PFSK-1 (cell line): ENCODE data around the gene VASH1.

Source experiments
- REST ChIP-seq, 2 experiments: IDR thresholded peaks; 2 replicates each; pipeline versions ENCODE4 v1.6.1 to v1.8.0; 2011 to 2012; ENCODE audit warnings: low read depth in 2 of 2, low read length in 2 of 2, control low read depth in 1 of 2, inconsistent platforms in 1 of 2, mild to moderate bottlenecking in 1 of 2, moderate library complexity in 1 of 2; ENCODE audit not compliant: insufficient read depth in 1 of 2
- TAF1 ChIP-seq: IDR thresholded peaks from 2 replicates; pipeline ENCODE4 v1.6.1; 2012; ENCODE audit warnings: low read length, control low read depth, borderline replicate concordance; ENCODE audit not compliant: insufficient read depth

- TF ChIP-seq REST (IDR thresholded peaks at IDR 0.05; ENCODE audit: insufficient read depth in 1 of 2, low read depth in 2 of 2, low read length in 2 of 2) (no peak), TAF1 (no peak)
Measured at GRCh38 chr14:76786601-76787000, 25.3 kb downstream of the VASH1 start.
